BLaER1 (cell line): ENCODE measurements around the gene DNAH9.

Experiments used
- H3K27ac ChIP-seq: shearing (Covaris generic); formaldehyde crosslinking; 2 replicates; pipeline ENCODE4 v1.8.1; 2022
- H3K27me3 ChIP-seq: shearing (Covaris generic); formaldehyde crosslinking; 2 replicates; pipeline ENCODE4 v1.8.1; 2022
- H3K36me3 ChIP-seq: shearing (Covaris generic); formaldehyde crosslinking; 2 replicates; pipeline ENCODE4 v1.8.1; 2022
- H3K4me1 ChIP-seq: shearing (Covaris generic); formaldehyde crosslinking; 2 replicates; pipeline ENCODE4 v1.8.1; 2022
- H3K4me2 ChIP-seq: shearing (Covaris generic); formaldehyde crosslinking; 2 replicates; pipeline ENCODE4 v1.8.1; 2022
- H3K4me3 ChIP-seq: shearing (Covaris generic); formaldehyde crosslinking; 2 replicates; pipeline ENCODE4 v1.8.1; 2022
- H3K9ac ChIP-seq: shearing (Covaris generic); formaldehyde crosslinking; 2 replicates; pipeline ENCODE4 v1.8.1; 2022
- H3K9me3 ChIP-seq: shearing (Covaris generic); formaldehyde crosslinking; 2 replicates; pipeline ENCODE4 v1.8.1; 2022
- H4K20me1 ChIP-seq: shearing (Covaris generic); formaldehyde crosslinking; 2 replicates; pipeline ENCODE4 v1.8.1; 2022
- Cebpa-rat ChIP-seq: shearing (Covaris generic); IDR thresholded peaks from 2 replicates; pipeline ENCODE4 v1.8.1; 2022

The DNAH9 gene

DNA sequence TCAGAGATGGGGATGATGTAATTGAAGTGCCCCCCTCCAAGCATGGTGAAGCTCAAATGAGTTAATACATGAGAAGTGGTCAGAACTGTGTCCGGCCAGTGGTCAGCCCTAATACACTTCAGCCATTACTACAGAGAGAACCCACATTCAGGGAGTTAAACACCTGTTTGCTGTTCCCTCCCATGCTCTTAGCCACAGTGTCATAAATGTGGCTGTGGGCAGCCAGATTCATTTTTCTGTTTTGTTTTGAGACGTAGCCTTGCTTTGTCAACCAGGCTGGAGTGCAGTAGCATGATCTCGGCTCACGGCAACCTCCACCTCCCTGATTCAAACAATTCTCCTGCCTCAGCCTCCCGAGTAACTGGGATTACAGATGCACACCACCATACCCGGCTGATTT, 139.9 kb downstream of the DNAH9 start:
- Histone ChIP-seq H3K4me2 (no peak overlapping the region), H3K9me3 (no peaks in the 10 kb centered on the region)
- no peak for TF ChIP-seq Cebpa-rat

DNA sequence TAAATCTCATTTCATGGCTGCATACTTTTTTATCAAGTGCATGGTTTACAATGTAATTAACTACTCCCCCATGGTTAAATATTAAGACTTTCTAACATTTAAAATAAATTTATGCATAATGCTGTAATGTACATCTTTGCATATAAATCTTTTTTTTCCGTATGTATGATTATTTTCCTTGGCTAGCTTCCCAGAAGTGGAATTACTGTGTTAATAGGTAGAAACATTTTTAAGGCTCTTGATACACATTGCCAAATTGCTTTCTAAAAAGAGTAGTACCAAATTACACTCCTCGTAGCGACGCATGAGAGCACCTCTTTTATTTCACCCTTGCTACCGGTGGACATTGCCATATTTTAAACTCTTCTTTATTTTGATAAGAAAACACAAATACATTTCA, 141.1 kb downstream of the DNAH9 start:
- TF ChIP-seq Cebpa-rat: no peak

More for the DNA sequence above, 139.9 kb downstream of the DNAH9 start:
- Histone ChIP-seq H3K9ac (no peak overlapping the region), H3K4me3 (no peak overlapping the region), H4K20me1 (no peaks in the 10 kb centered on the region), H3K27me3 (no peaks in the 10 kb centered on the region), H3K27ac (no peak overlapping the region), H3K4me1 (no peaks in the 10 kb centered on the region), H3K36me3 (no peaks in the 10 kb centered on the region)

DNA sequence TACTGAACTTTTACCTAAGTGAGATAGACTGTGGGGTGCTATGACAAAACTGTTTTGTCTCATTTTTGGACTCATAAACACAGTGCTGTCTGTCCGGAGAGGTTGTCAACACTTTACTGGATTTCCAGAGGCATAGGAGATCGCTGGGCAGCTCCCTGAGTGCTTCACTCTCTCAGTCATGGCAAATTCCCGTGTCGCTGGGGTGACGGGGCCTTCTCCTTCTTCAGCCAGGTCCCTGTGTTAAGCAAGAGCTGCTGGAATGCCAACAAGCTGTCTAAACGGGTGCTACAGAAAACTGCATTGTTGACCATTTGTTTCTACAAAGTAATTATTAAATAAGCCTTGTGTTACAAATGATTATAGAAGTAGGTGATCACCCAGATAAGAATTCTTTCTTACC, 141.6 kb downstream of the DNAH9 start:
- H3K4me1 ChIP-seq: no peaks in the 10 kb centered on the region
- no peak overlapping the region for H3K27ac ChIP-seq
- no peaks in the 10 kb centered on the region for H3K36me3 ChIP-seq
- no peaks in the 10 kb centered on the region for H3K27me3 ChIP-seq
- no peaks in the 10 kb centered on the region for H3K9me3 ChIP-seq
- H3K9ac ChIP-seq: no peak overlapping the region
- no peak overlapping the region for H3K4me3 ChIP-seq
- H3K4me2 ChIP-seq: no peak overlapping the region
- no peaks in the 10 kb centered on the region for H4K20me1 ChIP-seq
- no peak for TF ChIP-seq Cebpa-rat

More for the DNA sequence above, 141.1 kb downstream of the DNAH9 start:
- H3K27me3 ChIP-seq: no peaks in the 10 kb centered on the region
- H3K4me1 ChIP-seq: no peaks in the 10 kb centered on the region
- no peaks in the 10 kb centered on the region for H3K36me3 ChIP-seq
- no peak overlapping the region for H3K27ac ChIP-seq
- H3K9ac ChIP-seq: no peak overlapping the region
- H3K4me2 ChIP-seq: no peak overlapping the region
- H3K9me3 ChIP-seq: no peaks in the 10 kb centered on the region
- H4K20me1 ChIP-seq: no peaks in the 10 kb centered on the region
- no peak overlapping the region for H3K4me3 ChIP-seq

DNA sequence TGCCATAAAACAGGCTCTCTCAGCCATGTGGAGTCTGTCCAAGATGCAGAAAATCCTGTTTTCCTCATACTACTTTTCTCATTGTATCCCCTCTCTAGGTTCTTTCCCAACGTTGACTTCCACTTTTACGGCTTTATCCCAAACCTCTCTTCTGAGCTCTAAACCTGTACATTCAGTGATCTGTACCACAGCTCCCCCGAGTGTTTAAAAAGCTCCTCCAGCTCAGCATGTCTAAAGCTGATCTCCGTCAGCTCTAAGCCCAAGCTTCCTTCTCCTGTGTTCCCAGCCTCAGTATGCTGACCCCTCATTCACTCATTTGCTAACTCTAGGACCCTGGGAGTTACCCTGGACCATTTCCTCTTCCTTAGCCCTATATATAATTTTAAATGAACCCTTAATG, 144.6 kb downstream of the DNAH9 start:
- no peaks in the 10 kb centered on the region for H4K20me1 ChIP-seq
- H3K9ac ChIP-seq: no peak overlapping the region
- H3K9me3 ChIP-seq: peaks cover 7% of the 10 kb centered on the region
- no peaks in the 10 kb centered on the region for H3K4me1 ChIP-seq
- TF ChIP-seq Cebpa-rat: no peak
- no peaks in the 10 kb centered on the region for H3K27me3 ChIP-seq
- H3K27ac ChIP-seq: no peak overlapping the region
- H3K36me3 ChIP-seq: no peaks in the 10 kb centered on the region
- no peak overlapping the region for H3K4me2 ChIP-seq
- H3K4me3 ChIP-seq: no peak overlapping the region

DNA sequence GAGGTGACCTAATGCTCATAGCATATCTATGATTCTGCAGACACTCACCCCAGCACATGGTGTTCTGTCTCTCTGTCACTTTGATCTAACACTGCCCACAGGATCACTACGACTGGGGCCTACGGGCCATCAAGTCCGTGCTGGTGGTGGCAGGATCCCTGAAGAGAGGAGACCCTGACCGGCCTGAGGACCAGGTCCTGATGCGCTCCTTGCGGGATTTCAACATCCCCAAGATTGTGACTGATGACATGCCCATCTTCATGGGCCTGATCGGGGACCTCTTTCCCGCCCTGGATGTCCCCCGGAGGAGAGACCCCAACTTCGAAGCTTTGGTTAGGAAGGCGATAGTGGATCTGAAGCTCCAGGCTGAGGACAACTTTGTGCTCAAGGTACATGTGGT, 146.4 kb downstream of the DNAH9 start:
- TF ChIP-seq Cebpa-rat: no peak
- Histone ChIP-seq H3K4me3 (no peak overlapping the region), H3K27me3 (no peaks in the 10 kb centered on the region), H3K9ac (no peak overlapping the region), H3K4me1 (no peaks in the 10 kb centered on the region), H4K20me1 (no peaks in the 10 kb centered on the region), H3K9me3 (peaks cover 7% of the 10 kb centered on the region), H3K36me3 (no peaks in the 10 kb centered on the region), H3K4me2 (no peak overlapping the region), H3K27ac (no peak overlapping the region)

DNA sequence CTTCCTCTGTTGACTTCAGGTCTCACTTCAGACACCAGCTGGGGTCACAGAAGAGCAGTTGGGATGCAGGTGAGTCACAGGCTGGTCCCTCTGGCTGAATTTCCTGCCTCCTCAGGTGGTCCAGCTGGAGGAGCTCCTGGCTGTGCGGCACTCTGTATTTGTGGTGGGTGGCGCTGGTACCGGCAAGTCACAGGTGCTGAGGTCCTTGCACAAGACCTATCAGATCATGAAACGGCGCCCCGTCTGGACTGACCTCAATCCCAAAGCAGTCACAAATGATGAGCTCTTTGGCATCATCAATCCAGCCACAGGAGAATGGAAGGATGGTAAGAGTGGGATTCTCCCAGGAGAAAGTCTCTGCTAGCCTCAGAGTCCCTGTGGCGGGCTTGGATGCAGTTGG, 149.2 kb downstream of the DNAH9 start:
- Histone ChIP-seq H3K4me3 (no peak overlapping the region), H4K20me1 (no peaks in the 10 kb centered on the region), H3K4me2 (no peak overlapping the region), H3K27ac (no peak overlapping the region), H3K4me1 (no peaks in the 10 kb centered on the region), H3K36me3 (no peaks in the 10 kb centered on the region), H3K27me3 (no peaks in the 10 kb centered on the region), H3K9ac (no peak overlapping the region), H3K9me3 (peaks cover 7% of the 10 kb centered on the region)
- no peak for TF ChIP-seq Cebpa-rat

DNA sequence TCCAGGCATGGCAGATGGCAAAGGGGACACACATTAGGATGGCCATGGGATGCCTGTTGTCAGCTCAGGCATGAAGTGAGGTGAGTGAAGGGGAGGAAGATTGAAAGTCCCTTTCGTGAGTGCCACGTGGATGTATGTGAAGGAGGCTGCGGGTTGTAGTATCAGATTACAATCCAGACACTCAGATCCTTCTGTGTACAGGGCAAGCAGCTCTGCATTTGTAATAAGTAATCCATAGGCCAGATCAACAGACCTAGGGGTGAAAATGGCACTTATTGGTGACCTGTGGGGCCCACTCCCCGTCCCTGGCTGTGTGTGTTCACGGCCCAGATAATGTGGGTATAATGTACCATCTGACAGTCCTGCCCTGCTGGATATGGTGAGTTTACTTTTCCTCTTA, 159.5 kb downstream of the DNAH9 start:
- no peak overlapping the region for H3K27ac ChIP-seq
- no peaks in the 10 kb centered on the region for H3K9me3 ChIP-seq

DNA sequence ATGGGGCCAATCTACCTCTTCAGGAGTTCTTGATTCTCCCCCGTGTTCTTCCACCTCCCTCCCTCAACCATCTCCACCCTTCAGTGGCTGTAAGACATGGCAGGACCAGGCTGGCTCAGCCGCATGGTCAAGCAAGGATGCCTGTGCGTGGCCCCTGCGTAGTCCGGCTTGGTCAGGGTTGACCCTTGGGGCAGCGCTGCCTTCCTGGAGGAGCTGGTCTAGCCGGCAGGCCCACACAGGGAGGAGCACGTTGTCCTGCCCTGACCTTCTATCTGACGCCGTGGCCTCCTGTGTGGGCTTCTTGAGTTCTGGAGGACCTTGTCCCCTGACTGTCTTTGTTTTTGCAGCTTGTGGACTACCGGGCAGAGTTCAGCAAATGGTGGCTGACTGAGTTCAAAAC, 169.8 kb downstream of the DNAH9 start:
- H3K4me1 ChIP-seq: peaks cover 6% of the 10 kb centered on the region; the same call in 1 of the 2 replicates
- no peak overlapping the region for H3K9ac ChIP-seq
- no peak overlapping the region for H3K4me3 ChIP-seq
- H3K9me3 ChIP-seq: no peaks in the 10 kb centered on the region
- no peaks in the 10 kb centered on the region for H3K36me3 ChIP-seq
- no peak overlapping the region for H3K4me2 ChIP-seq
- H3K27ac ChIP-seq: no peak overlapping the region
- no peak for TF ChIP-seq Cebpa-rat
- H3K27me3 ChIP-seq: no peaks in the 10 kb centered on the region
- H4K20me1 ChIP-seq: no peaks in the 10 kb centered on the region

More for the DNA sequence above, 159.5 kb downstream of the DNAH9 start:
- no peaks in the 10 kb centered on the region for H3K27me3 ChIP-seq
- H3K9ac ChIP-seq: no peak overlapping the region
- no peak for TF ChIP-seq Cebpa-rat
- H3K4me3 ChIP-seq: no peak overlapping the region
- no peaks in the 10 kb centered on the region for H3K4me1 ChIP-seq
- no peaks in the 10 kb centered on the region for H3K36me3 ChIP-seq
- no peaks in the 10 kb centered on the region for H4K20me1 ChIP-seq
- no peak overlapping the region for H3K4me2 ChIP-seq

DNA sequence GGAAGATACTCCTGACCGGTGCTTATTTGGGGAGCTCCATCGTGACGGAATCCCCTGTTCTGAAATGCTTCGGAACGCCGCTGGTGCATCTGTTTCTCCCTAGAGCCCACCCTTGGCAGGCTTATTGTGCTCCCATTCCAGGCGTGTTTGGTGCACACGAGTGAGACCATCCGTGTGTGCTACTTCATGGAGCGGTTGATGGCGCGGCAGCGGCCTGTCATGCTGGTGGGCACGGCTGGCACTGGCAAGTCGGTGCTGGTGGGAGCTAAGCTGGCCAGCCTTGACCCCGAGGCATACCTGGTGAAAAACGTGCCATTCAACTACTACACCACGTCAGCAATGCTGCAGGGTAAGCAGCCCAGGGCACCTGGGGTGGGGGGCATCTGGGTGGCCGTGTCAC, 170.7 kb downstream of the DNAH9 start:
- H3K4me2 ChIP-seq: no peak overlapping the region
- H3K9me3 ChIP-seq: no peaks in the 10 kb centered on the region
- H4K20me1 ChIP-seq: no peaks in the 10 kb centered on the region
- H3K27me3 ChIP-seq: no peaks in the 10 kb centered on the region
- H3K36me3 ChIP-seq: no peaks in the 10 kb centered on the region
- H3K4me3 ChIP-seq: no peak overlapping the region
- no peak overlapping the region for H3K9ac ChIP-seq
- peaks cover 6% of the 10 kb centered on the region; the same call in 1 of the 2 replicates for H3K4me1 ChIP-seq
- no peak for TF ChIP-seq Cebpa-rat
- H3K27ac ChIP-seq: no peak overlapping the region

DNA sequence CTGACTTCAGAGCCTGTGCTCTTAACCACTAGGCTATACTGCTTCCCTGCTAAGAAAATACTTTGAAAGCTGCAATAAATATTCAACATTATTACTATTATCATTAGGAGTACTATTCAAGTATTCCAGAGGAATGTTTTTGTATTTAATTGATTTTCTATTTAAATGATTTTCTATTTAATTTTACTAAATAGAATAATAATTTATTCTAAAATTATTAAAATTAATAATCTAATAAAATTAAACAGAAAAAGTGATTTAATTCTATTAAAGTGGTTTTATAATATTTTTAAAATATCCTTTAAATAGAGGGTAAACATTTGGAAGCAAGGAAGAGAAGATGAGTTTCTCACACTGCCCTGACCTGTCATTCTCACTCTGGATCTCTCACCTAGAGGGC, 173.8 kb downstream of the DNAH9 start:
- Histone ChIP-seq H3K4me1 (peaks cover 6% of the 10 kb centered on the region; the same call in 1 of the 2 replicates), H3K9ac (no peak overlapping the region), H3K9me3 (no peaks in the 10 kb centered on the region), H3K4me2 (no peak overlapping the region), H3K27ac (no peak overlapping the region), H3K36me3 (no peaks in the 10 kb centered on the region), H3K27me3 (no peaks in the 10 kb centered on the region), H4K20me1 (no peaks in the 10 kb centered on the region), H3K4me3 (no peak overlapping the region)
- no peak for TF ChIP-seq Cebpa-rat

DNA sequence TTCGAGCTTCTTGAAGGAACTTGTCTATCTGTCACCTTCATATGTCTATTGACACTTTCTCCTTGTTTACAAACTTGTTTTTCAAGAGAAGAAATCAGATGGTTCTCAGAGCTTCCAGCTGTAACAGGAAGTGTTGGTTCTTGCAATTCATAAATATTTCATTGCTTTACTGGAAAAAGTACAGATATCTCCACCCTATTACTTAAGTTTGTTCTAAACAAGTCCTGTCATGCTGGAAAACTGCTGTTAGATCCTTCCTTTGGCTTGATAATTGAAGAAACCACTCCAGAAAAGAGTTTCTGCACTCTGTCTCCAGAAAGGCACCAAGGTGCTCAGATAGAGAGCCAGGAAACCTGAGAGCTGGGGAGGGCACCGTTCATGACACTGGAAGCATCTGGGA, 181.6 kb downstream of the DNAH9 start:
- Histone ChIP-seq H3K4me2 (no peak overlapping the region), H3K9me3 (no peaks in the 10 kb centered on the region), H3K27me3 (no peaks in the 10 kb centered on the region), H3K36me3 (no peaks in the 10 kb centered on the region), H3K27ac (no peak overlapping the region), H4K20me1 (no peaks in the 10 kb centered on the region), H3K4me1 (peaks cover 14% of the 10 kb centered on the region), H3K4me3 (no peak overlapping the region), H3K9ac (no peak overlapping the region)
- TF ChIP-seq Cebpa-rat: no peak
